ENCODE data around the gene CNTNAP5. TPM values are rescaled to one million over a fixed set of nuclear protein-coding genes. Genes with fewer than 3 reads are reported as not detected.

The CNTNAP5 gene
- total RNA-seq, 1 donor from 2014 or later: not detected

- DNase-seq (ENCODE audit: extremely low spot score, unreplicated experiment): no peak
- Mint-ChIP-seq H3K27ac (ENCODE audit: unreplicated experiment) (no peak overlapping the region), H3K36me3 (ENCODE audit: unreplicated experiment) (no peaks in the 10 kb centered on the region), H3K9me3 (ENCODE audit: unreplicated experiment) (peaks cover 34% of the 10 kb centered on the region), H3K4me3 (ENCODE audit: unreplicated experiment) (no peak overlapping the region), H3K4me1 (ENCODE audit: unreplicated experiment) (no peaks in the 10 kb centered on the region), H3K27me3 (ENCODE audit: unreplicated experiment) (no peaks in the 10 kb centered on the region)
- no peak for TF ChIP-seq CTCF (IDR thresholded peaks at IDR 0.05)
Observed at GRCh38 chr2:124316881-124317605, 292.0 kb downstream of the CNTNAP5 start.

- TF ChIP-seq CTCF (IDR thresholded peaks at IDR 0.05): no peak
- H3K27me3 Mint-ChIP-seq (ENCODE audit: unreplicated experiment): no peaks in the 10 kb centered on the region
- DNase-seq (ENCODE audit: extremely low spot score, unreplicated experiment): no peak
- H3K27ac Mint-ChIP-seq (ENCODE audit: unreplicated experiment): no peak overlapping the region
- no peak overlapping the region for H3K4me3 Mint-ChIP-seq (ENCODE audit: unreplicated experiment)
- H3K36me3 Mint-ChIP-seq (ENCODE audit: unreplicated experiment): no peaks in the 10 kb centered on the region
- H3K4me1 Mint-ChIP-seq (ENCODE audit: unreplicated experiment): no peaks in the 10 kb centered on the region
- peaks cover 38% of the 10 kb centered on the region for H3K9me3 Mint-ChIP-seq (ENCODE audit: unreplicated experiment)
Observed at GRCh38 chr2:124317628-124318027, 292.5 kb downstream of the CNTNAP5 start.

- no peak for TF ChIP-seq CTCF (IDR thresholded peaks at IDR 0.05)
- Mint-ChIP-seq H3K36me3 (ENCODE audit: unreplicated experiment) (no peaks in the 10 kb centered on the region), H3K27ac (ENCODE audit: unreplicated experiment) (no peak overlapping the region), H3K4me1 (ENCODE audit: unreplicated experiment) (no peaks in the 10 kb centered on the region), H3K9me3 (ENCODE audit: unreplicated experiment) (peaks cover 42% of the 10 kb centered on the region), H3K27me3 (ENCODE audit: unreplicated experiment) (no peaks in the 10 kb centered on the region), H3K4me3 (ENCODE audit: unreplicated experiment) (no peak overlapping the region)
- DNase-seq (ENCODE audit: extremely low spot score, unreplicated experiment): no peak
Observed at GRCh38 chr2:124318913-124319312, 293.8 kb downstream of the CNTNAP5 start.

GRCh38 chr2:124319577-124319976 is 294.5 kb downstream of the CNTNAP5 start:
- no peaks in the 10 kb centered on the region for H3K36me3 Mint-ChIP-seq (ENCODE audit: unreplicated experiment)
- no peak overlapping the region for H3K4me3 Mint-ChIP-seq (ENCODE audit: unreplicated experiment)
- DNase-seq (ENCODE audit: extremely low spot score, unreplicated experiment): no peak
- peaks cover 47% of the 10 kb centered on the region for H3K9me3 Mint-ChIP-seq (ENCODE audit: unreplicated experiment)
- H3K27ac Mint-ChIP-seq (ENCODE audit: unreplicated experiment): no peak overlapping the region
- TF ChIP-seq CTCF (IDR thresholded peaks at IDR 0.05): no peak
- H3K27me3 Mint-ChIP-seq (ENCODE audit: unreplicated experiment): no peaks in the 10 kb centered on the region
- H3K4me1 Mint-ChIP-seq (ENCODE audit: unreplicated experiment): no peaks in the 10 kb centered on the region

- no peak overlapping the region for H3K4me3 Mint-ChIP-seq (ENCODE audit: unreplicated experiment)
- no peak overlapping the region for H3K27ac Mint-ChIP-seq (ENCODE audit: unreplicated experiment)
- no peaks in the 10 kb centered on the region for H3K4me1 Mint-ChIP-seq (ENCODE audit: unreplicated experiment)
- no peak for TF ChIP-seq CTCF (IDR thresholded peaks at IDR 0.05)
- H3K36me3 Mint-ChIP-seq (ENCODE audit: unreplicated experiment): no peaks in the 10 kb centered on the region
- H3K9me3 Mint-ChIP-seq (ENCODE audit: unreplicated experiment): peaks cover 50% of the 10 kb centered on the region
- no peak for DNase-seq (ENCODE audit: extremely low spot score, unreplicated experiment)
- no peaks in the 10 kb centered on the region for H3K27me3 Mint-ChIP-seq (ENCODE audit: unreplicated experiment)
Observed at GRCh38 chr2:124320051-124320688, 295.1 kb downstream of the CNTNAP5 start.
